HAP-1 (cell line): ENCODE data around the gene DCAF6.
A peak's percentile ranks its signal among the peaks of the same experiment; 100 is the strongest.

Source experiments
- DNase-seq, 2 experiments: peaks; one replicate each; pipeline ENCODE4 v3.0.0-alpha.2; 2016 to 2020; ENCODE audit warnings: low spot score in 2 of 2
- H3K27me3 ChIP-seq: fragments of 250-450 bp; sonication (Bioruptor Pico); 2 replicates; pipeline ENCODE4 v1.5.1; 2020; ENCODE audit warnings: low read depth, mild to moderate bottlenecking, moderate library complexity
- H3K36me3 ChIP-seq: fragments of 250-450 bp; sonication (Bioruptor Pico); replicated peaks from 2 replicates; pipeline ENCODE4 v1.5.1; 2020; ENCODE audit warnings: mild to moderate bottlenecking
- H3K4me1 ChIP-seq: fragments of 250-450 bp; sonication (Bioruptor Pico); 2 replicates; pipeline ENCODE4 v1.5.1; 2020; ENCODE audit warnings: mild to moderate bottlenecking
- H3K4me3 ChIP-seq: fragments of 250-450 bp; sonication (Bioruptor Pico); 2 replicates; pipeline ENCODE4 v1.5.1; 2020; ENCODE audit warnings: mild to moderate bottlenecking, moderate library complexity
- H3K9me3 ChIP-seq: fragments of 250-450 bp; sonication (Bioruptor Pico); 2 replicates; pipeline ENCODE4 v1.5.1; 2020; ENCODE audit warnings: mild to moderate bottlenecking, moderate library complexity
- in situ Hi-C: fragments of 300-500 bp; cut with MboI; formaldehyde crosslinking; loops from 3 replicates; pipeline ENCODE4 v1.14.3; 2020; ENCODE audit warnings: low sequenced_read_pairs, inconsistent platforms, mixed read lengths

DCAF6 gene

GRCh38 chr1:168082008-168082876, 145.8 kb downstream of the DCAF6 start:
- peak; percentile 61 to 83 for DNase-seq
- Histone ChIP-seq H3K9me3 (no peaks in the 10 kb centered on the region), H3K4me3 (no peak overlapping the region), H3K27me3 (no peaks in the 10 kb centered on the region), H3K4me1 (no peaks in the 10 kb centered on the region), H3K36me3 (peaks cover 3% of the 10 kb centered on the region; the same call in 1 of the 2 replicates)
- in situ Hi-C loops = no loop called here

GRCh38 chr1:168083456-168084325, 147.2 kb downstream of the DCAF6 start:
- Histone ChIP-seq H3K36me3 (peaks cover 3% of the 10 kb centered on the region; the same call in 1 of the 2 replicates), H3K4me1 (no peaks in the 10 kb centered on the region), H3K27me3 (no peaks in the 10 kb centered on the region), H3K4me3 (no peak overlapping the region), H3K9me3 (no peaks in the 10 kb centered on the region)
- in situ Hi-C loops = no loop called here
- DNase-seq = no peak

DNA sequence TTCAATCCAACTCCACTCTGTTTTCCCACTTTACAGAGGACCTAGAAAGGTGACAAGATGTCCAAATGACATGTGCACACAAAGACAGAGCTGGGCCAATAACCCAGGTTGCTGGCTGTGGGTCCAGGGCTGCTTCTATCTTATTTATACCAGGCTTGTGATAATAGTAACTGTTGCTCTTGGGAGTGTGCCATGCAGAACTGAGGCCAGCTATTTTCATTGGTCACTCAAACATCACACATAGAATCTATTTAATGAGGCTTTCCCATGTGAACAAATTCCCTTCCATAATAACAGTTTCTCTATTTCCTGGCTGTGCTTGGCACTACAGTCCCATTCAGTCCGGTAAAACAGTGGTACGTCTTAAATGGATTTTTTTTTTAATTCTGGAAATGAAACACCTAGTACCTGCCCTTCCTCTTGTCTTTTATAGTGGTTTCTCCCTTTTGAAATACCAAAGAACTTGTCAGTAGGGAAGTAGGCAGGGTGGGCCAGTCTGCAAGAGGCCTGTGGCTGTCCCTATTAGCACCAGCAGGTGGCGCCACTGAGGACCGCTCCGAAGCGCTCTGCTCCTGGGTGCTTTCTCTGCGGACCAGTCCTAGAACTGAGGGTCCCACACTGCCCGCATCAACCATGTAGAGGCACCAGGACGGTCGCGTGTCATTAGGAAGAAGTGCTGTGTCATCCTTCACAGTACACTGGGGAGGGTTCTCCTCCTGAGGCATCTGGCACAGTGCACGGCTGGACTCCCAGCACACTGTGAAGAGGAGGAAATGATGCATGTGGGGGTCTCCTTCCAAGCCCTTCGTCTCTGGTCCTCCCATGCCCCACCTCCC, 148.1 kb downstream of the DCAF6 start:
- in situ Hi-C loops = no loop called here

DNA sequence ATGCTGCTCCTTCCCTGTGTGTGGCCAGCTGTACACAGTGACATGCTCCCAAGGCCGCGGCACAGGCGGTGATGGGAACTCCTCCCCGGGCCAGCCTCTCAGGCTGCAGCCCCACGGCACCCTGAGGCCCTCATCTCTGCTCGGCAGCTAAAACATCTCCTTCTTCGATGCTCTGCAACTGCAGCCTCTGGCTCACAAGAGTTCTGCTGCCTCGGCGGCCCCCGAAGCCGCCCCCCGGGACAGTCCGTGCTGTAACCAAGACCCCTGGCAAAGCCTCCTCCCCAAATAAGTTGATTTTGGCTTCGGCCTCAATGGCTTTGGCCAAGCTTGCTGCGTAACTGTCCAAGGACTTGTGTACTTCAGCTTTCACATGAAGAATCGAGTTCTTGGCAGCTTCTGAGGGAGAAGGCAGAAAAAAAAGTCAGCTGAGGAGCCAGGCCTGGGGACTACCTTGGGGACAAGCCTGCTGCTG, 149.0 kb downstream of the DCAF6 start:
- no peaks in the 10 kb centered on the region for H3K27me3 ChIP-seq
- H3K9me3 ChIP-seq = no peaks in the 10 kb centered on the region
- peaks cover 3% of the 10 kb centered on the region; the same call in 1 of the 2 replicates for H3K36me3 ChIP-seq
- no peak overlapping the region for H3K4me3 ChIP-seq
- no peak for DNase-seq
- H3K4me1 ChIP-seq = no peaks in the 10 kb centered on the region
- in situ Hi-C loops = no loop called here

More for the DNA sequence above, 148.1 kb downstream of the DCAF6 start:
- DNase-seq = peak in 1 of 2 experiments; percentile 83
- no peaks in the 10 kb centered on the region for H3K9me3 ChIP-seq
- peaks cover 3% of the 10 kb centered on the region; the same call in 1 of the 2 replicates for H3K36me3 ChIP-seq
- no peaks in the 10 kb centered on the region for H3K4me1 ChIP-seq
- H3K4me3 ChIP-seq = no peak overlapping the region
- no peaks in the 10 kb centered on the region for H3K27me3 ChIP-seq

DNA sequence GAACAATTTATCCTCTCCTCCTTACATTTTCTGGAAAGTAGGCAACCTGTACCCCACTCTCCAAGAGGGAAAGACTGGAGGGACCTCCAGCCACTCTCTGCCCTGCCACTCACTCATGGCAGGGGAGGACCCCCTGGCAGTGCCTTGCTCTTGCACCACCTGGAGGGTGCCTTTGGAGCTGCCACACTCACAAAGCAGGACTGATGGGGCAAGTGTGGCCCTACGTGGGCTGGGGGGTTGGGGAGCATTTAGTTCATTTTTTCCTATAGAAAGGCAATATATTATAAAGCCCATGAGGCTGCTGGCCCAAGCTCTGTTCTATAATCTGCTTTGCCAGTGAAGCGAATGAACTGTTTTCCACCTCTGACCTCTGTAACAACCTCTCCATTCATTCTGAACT, 150.0 kb downstream of the DCAF6 start:
- Histone ChIP-seq H3K36me3 (peaks cover 3% of the 10 kb centered on the region; the same call in 1 of the 2 replicates), H3K4me3 (no peak overlapping the region), H3K4me1 (no peaks in the 10 kb centered on the region), H3K9me3 (no peaks in the 10 kb centered on the region), H3K27me3 (no peaks in the 10 kb centered on the region)
- no peak for DNase-seq
- in situ Hi-C loops = no loop called here

GRCh38 chr1:168087696-168088095, 151.2 kb downstream of the DCAF6 start:
- H3K27me3 ChIP-seq = no peaks in the 10 kb centered on the region
- DNase-seq = no peak
- no peaks in the 10 kb centered on the region for H3K9me3 ChIP-seq
- H3K4me1 ChIP-seq = no peaks in the 10 kb centered on the region
- in situ Hi-C loops = no loop called here
- H3K4me3 ChIP-seq = no peak overlapping the region
- H3K36me3 ChIP-seq = no peaks in the 10 kb centered on the region; the same call in 1 of the 2 replicates

GRCh38 chr1:168088511-168089325, 152.2 kb downstream of the DCAF6 start:
- no peak for DNase-seq
- no peaks in the 10 kb centered on the region for H3K27me3 ChIP-seq
- no peaks in the 10 kb centered on the region for H3K9me3 ChIP-seq
- H3K36me3 ChIP-seq = no peaks in the 10 kb centered on the region; the same call in 1 of the 2 replicates
- in situ Hi-C loops = no loop called here
- no peaks in the 10 kb centered on the region for H3K4me1 ChIP-seq
- H3K4me3 ChIP-seq = no peak overlapping the region

DNA sequence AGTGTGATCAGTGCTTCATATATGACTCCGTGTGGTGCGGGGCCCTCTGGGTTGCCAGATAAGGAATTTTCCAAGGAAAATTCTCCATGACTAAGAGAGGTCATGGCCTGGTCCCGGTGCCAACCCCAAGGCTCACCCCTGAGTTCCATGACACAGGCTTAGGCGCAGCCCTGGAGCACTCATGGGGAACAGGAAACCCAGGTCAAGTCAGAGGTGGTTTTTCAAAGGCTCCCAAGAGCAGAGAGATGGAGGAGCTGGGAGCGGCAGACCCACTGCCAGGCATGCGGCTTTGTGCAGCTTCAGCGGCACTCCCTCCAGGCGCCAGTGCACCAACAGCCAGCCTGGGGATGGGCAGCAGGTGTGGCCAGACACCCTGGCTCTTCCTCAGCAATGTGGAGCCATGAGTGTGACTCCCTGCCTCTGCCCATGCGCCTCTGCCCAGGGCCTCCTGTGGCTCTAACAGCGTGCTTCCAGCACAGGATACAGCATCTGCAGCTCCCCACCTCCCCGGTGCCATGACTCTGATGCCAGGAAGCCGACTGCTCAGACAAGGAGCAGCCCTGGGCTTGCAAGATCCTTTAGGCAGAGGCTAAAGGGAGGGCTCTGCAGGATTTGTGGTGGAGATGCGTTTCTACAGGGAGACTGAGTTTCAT, 153.0 kb downstream of the DCAF6 start:
- Histone ChIP-seq H3K9me3 (no peaks in the 10 kb centered on the region), H3K36me3 (no peaks in the 10 kb centered on the region; the same call in 1 of the 2 replicates), H3K4me3 (no peak overlapping the region), H3K4me1 (no peaks in the 10 kb centered on the region), H3K27me3 (no peaks in the 10 kb centered on the region)
- DNase-seq = no peak
- in situ Hi-C loops = no loop called here

- H3K36me3 ChIP-seq = no peaks in the 10 kb centered on the region
- no peak overlapping the region for H3K4me3 ChIP-seq
- DNase-seq = no peak
- in situ Hi-C loops = no loop called here
- H3K9me3 ChIP-seq = no peaks in the 10 kb centered on the region
- H3K27me3 ChIP-seq = no peaks in the 10 kb centered on the region
- H3K4me1 ChIP-seq = no peaks in the 10 kb centered on the region
Observed at GRCh38 chr1:168089979-168090337, 153.5 kb downstream of the DCAF6 start.

GRCh38 chr1:168090395-168090794, 153.9 kb downstream of the DCAF6 start:
- no peaks in the 10 kb centered on the region for H3K27me3 ChIP-seq
- DNase-seq = no peak
- no peaks in the 10 kb centered on the region for H3K9me3 ChIP-seq
- in situ Hi-C loops = no loop called here
- no peaks in the 10 kb centered on the region for H3K4me1 ChIP-seq
- no peak overlapping the region for H3K4me3 ChIP-seq
- H3K36me3 ChIP-seq = no peaks in the 10 kb centered on the region

GRCh38 chr1:168091063-168091462, 154.6 kb downstream of the DCAF6 start:
- Histone ChIP-seq H3K9me3 (no peaks in the 10 kb centered on the region), H3K4me3 (no peak overlapping the region), H3K27me3 (no peaks in the 10 kb centered on the region), H3K36me3 (no peaks in the 10 kb centered on the region), H3K4me1 (no peaks in the 10 kb centered on the region)
- no peak for DNase-seq
- in situ Hi-C loops = no loop called here
